ENCODE data around the gene ERCC1. TPM values are rescaled to one million over a fixed set of nuclear protein-coding genes. Genes with fewer than 3 reads are reported as not detected.

The ERCC1 gene
- total RNA-seq, 1 experiment from 2014 or later: 43.7 TPM

- ATAC-seq (no peak), DNase-seq (ENCODE audit: low spot score) (no peak)
- Mint-ChIP-seq H3K27me3 (ENCODE audit: low read depth) (peaks cover 32% of the 10 kb centered on the region), H3K36me3 (no peaks in the 10 kb centered on the region), H3K4me3 (no peak overlapping the region), H3K4me1 (peaks cover 3% of the 10 kb centered on the region), H3K27ac (no peak overlapping the region), H3K9me3 (no peaks in the 10 kb centered on the region)
- POLR2A ChIA-PET: no interaction called here
- CTCF ChIA-PET: interaction anchor here (0.6 to 1.2 kb wide), 2 partner anchors 22 to 25 kb away, joined by 3 read pairs; no protein-coding TSS in a partner anchor
- TF ChIP-seq ERG (CRISPR knock-in tag; IDR thresholded peaks at IDR 0.05): no peak
- TF ChIP-seq ZSCAN18 (CRISPR knock-in tag; IDR thresholded peaks at IDR 0.05): no peak
- no peak for TF ChIP-seq ZNF532 (CRISPR knock-in tag; IDR thresholded peaks at IDR 0.05; ENCODE audit: borderline replicate concordance)
- TF ChIP-seq NFATC4 (CRISPR knock-in tag; IDR thresholded peaks at IDR 0.05): no peak
- TF ChIP-seq ZNF281 (CRISPR knock-in tag; IDR thresholded peaks at IDR 0.05): no peak
- TF ChIP-seq PRDM15 (CRISPR knock-in tag; IDR thresholded peaks at IDR 0.05): no peak
- TF ChIP-seq RORB (CRISPR knock-in tag; IDR thresholded peaks at IDR 0.05): no peak
- TF ChIP-seq NR3C1 (CRISPR knock-in tag; conservative IDR thresholded peaks at IDR 0.05; ENCODE audit: low read depth): no peak
- no peak for TF ChIP-seq MXD4 (CRISPR knock-in tag; IDR thresholded peaks at IDR 0.05; ENCODE audit: borderline replicate concordance)
- no peak for TF ChIP-seq CTCF (IDR thresholded peaks at IDR 0.05)
- no peak for TF ChIP-seq NFE2L1 (CRISPR knock-in tag; IDR thresholded peaks at IDR 0.05)
- no peak for TF ChIP-seq TEAD4 (CRISPR knock-in tag; IDR thresholded peaks at IDR 0.05)
- TF ChIP-seq CREM (CRISPR knock-in tag; IDR thresholded peaks at IDR 0.05): no peak
- no peak for TF ChIP-seq NFYB (CRISPR knock-in tag; conservative IDR thresholded peaks at IDR 0.05; ENCODE audit: low read depth)
- no peak for TF ChIP-seq USF1 (CRISPR knock-in tag; IDR thresholded peaks at IDR 0.05)
- TF ChIP-seq ZNF671 (CRISPR knock-in tag; IDR thresholded peaks at IDR 0.05): no peak
- no peak for TF ChIP-seq MYBL2 (CRISPR knock-in tag; IDR thresholded peaks at IDR 0.05)
- TF ChIP-seq ATF6 (CRISPR knock-in tag; IDR thresholded peaks at IDR 0.05): no peak
Measured at GRCh38 chr19:45460807-45461347, 37.2 kb upstream of the ERCC1 start.

Measured in WTC11 (cell line).